ENCODE data around the gene CD63.

The CD63 gene

GRCh38 chr12:55738123-55739024 lies 9.6 kb upstream of the CD63 start:
- DNase-seq, result peak; percentile 70

DNA sequence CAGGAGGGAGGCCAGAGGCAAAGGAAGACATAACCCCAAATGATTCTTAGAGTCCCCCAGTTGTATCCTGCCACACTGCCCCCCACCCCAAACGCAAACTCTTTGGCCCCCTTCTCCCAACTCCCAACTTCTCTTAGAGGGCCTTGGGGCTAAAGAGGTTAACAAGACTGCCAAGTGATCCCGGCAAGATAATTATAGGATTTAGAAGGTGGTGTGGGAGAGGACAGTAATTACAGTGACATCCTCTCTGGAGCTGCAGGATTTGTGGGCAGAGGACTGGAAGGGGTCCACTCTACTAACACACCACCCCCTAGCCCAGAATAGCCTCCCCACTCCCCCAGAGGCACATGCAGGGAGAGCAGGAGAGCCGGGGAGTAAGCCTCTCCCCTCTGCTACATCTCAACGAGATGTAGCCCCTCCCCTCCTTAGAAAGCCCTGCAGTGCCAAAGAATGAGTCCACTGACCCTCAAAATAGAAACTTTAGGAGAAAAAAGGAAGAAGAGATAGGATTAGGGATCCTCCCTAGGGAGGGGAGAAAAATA lies 8.8 kb upstream of the CD63 start:
- no peak for DNase-seq

- DNase-seq, result peak; percentile 31
Observed at GRCh38 chr12:55736780-55737580, 8.2 kb upstream of the CD63 start.

DNA sequence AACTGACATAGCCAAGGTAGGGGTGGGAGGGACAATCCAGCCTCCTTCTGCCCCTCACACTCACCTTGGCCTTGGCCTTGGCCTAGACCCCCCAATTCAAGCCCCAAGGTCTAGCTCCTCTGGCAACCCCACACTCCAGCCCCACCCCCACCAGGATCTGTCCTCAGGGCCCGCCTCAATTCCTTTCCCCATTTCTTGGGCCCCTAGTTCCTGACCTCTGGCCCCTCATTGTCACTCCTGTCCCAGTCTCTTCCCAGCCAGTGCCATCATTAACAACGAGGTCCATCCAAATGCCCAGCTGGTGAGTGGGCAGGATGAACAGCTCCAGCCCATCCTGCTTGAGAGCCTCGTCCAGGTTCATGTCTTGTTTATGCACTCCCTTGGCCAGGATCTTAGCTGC lies 7.3 kb upstream of the CD63 start:
- DNase-seq, result no peak

DNA sequence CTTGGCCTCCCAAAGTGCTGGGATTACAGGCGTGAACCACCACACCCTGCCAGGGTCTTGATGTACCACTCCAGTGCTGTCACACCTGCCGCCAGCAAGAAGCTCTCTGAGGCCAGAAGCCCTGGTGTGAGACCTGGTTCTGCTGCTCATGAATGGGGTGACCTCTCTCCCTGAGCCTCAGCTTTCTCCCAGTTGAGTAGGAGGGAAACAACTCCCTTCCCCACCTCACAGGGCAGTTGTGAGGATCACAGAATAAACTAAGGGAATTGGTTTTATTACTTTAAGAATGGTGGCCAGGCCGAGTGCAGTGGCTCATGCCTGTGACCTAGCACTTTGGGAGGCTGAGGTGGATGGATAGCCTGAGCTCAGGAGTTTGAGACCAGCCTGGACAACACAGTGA lies 5.8 kb upstream of the CD63 start:
- DNase-seq, result no peak

DNA sequence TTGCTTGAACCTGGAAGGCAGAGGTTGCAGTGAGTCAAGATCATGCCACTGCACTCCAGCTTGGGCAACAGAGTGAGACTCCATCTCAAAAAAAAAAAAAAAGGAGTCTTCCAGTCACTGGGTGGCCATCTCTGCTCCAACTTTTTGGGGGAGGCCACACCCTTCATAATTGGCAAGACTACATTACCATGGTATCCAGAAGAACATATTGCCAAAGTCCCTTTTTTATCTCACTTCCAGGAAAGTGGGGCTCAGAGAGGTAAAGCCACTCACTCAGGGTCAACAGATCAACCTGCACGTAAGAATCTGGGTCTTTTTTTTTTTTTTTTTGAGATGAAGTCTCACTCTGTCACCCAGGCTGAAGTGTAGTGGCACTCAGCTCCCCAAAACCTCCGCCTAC lies 5.0 kb upstream of the CD63 start:
- no peak for DNase-seq

DNA sequence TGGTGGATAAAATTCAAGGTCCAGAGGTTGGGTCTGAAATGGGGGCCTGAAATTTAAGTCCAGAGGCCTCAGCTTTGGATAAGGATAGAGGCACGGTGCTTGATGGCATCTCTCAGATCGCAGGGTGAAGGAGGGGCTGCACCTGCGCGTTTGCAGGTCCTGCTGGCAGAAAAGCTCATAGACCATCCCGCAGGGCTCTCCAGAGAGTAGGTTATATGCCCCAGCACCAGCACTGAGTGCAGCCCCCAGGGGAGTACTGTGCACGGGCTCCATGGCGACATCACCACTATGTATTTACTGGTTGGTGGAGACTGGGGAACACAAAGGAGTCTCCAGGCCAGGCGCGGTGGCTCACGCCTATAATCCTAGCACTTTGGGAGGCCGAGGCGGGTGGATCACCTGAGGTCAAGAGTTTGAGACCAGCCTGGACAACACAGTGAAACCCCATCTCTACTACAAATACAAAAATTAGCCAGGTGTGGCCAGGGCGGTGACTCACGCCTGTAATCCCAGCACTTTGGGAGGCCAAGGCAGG lies 4.3 kb upstream of the CD63 start:
- no peak for DNase-seq

- DNase-seq, result no peak
Observed at GRCh38 chr12:55732288-55732687, 3.5 kb upstream of the CD63 start.

GRCh38 chr12:55729819-55730818 lies 1.3 kb upstream of the CD63 start:
- DNase-seq, result no peak

DNA sequence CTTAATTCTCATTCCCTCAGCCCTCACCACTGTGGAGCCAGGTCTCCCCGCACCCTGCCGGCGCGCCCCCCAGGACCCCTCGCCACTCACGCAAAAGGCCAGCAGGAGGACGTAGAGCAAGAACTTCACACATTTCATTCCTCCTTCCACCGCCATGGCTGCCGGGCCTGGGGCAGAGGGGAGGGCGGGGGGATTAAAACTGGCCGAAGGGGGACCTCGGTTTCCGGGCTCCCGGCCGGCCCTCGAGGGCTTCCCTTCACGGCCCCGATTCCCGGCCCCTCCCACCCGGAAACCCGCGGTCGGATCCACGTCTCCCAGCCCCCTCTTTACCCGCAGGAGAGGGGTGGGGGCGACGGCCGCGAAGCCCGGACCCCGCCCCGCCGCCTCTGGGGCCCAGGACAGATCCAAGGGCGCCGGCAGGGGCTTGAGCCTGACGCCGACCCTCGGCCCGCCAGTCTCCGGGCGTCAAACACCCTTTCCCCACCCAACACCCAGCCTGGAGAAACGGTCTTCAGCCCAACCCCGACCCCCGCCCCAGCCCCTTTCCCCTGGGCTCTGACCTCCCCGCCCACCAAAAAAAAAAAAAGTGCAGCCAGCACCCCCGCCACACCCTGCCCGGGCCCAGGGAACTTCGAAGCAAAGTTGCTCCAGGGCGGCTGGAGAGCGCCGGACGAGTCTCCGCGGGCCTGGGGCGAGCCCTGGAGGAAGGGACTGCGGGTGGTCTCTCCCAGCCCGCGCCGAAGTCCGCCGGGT lies 447 bp downstream of the CD63 start:
- no peak for DNase-seq

GRCh38 chr12:55727643-55728185 lies 1.1 kb downstream of the CD63 start:
- no peak for DNase-seq

DNA sequence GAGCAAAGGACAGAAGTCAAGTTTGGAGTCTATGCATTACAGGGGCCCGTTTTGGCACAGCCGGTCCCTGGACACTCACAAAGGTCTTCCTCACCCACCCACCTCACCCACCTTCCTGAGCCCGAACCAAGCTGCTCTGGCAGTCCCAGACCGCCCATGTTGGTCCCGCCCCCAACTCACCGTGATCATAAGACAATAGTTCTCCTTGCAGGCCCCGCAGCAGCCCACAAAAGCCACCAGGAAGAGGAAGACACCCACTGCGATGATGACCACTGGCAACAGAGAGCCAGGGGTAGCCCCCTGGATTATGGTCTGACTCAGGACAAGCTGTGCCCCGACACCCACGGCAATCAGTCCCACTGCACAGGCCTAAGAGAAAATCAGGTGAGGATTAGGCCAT lies 1.8 kb downstream of the CD63 start:
- no peak for DNase-seq

- DNase-seq, result no peak
Observed at GRCh38 chr12:55725556-55725955, 3.3 kb downstream of the CD63 start.

DNA sequence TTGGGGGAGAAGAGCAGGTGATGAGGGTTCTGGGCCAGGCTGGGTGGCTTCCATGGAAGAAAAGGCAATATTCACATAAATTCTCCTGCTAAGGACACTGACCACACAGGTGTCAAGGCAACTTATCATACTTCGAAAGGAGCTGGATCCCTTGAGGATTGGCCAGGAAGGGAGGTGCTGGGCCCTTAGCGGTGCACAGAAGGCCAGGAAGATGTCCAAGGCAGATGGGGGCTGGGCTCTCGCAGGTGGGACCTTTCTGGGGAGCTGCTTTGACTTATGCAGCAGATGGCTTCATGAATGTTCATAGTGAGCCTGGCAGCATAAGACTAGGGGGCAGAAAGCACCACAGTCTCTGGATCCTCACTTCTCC lies 3.9 kb downstream of the CD63 start:
- DNase-seq, result no peak

DNA sequence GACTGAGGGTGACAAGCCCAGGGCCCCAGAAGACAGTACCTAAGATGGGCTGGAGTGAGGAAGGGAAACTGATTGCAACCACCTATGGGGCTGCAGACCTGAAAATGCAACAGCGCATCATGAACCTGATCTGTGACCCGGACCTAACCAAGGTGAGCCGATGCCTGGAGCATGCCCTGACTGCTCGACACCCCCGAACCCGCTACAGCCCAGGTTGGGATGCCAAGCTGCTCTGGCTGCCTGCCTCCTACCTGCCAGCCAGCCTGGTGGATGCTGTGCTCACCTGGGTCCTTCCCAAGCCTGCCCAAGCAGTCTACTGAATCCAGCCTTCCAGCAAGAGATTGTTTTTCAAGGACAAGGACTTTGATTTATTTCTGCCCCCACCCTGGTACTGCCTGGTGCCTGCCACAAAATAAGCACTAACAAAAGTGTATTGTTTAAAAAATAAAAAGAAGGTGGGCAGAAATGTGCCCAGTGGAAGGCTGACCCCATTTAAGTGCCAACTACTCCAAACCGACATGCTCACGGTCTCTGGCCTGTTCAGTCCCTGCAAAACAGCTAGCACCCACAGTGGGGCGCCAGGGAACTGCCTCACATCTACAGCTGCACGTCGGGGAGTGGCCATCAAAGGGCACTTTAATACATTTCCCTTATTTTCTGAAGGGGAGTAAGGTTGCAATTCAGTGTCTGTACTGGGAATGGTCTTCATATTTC lies 4.4 kb downstream of the CD63 start:
- no peak for DNase-seq

DNA sequence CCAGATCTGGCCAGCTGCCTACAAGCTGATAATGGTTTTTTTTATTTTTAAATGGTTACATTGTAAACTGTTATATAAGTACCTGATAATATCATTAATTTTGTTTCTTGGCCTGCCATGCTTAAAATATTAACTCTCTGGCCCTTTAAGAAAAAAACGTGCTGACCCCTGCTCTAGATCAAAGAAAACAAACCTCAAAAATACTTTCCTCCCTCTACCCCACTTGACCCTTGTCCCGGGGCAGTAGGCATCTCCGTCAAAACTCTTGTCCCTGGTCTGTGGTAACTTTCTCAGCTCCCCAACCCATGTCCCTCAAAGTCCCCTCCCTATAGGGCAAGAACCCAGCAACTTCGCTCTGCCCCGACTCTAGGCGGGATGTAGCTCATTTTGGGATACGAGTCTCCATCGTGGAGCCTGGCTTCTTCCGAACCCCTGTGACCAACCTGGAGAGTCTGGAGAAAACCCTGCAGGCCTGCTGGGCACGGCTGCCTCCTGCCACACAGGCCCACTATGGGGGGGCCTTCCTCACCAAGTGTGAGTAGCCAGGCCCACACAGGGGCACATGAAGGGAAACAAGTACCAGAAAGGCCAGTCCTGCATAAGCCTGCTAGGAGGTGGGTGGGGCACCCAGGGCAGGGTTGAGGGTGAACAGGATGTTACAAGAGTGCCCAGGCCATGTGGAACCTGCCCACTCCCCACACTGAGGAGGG lies 5.1 kb downstream of the CD63 start:
- DNase-seq, result no peak

GRCh38 chr12:55722948-55723347 lies 5.9 kb downstream of the CD63 start:
- DNase-seq, result no peak

- DNase-seq, result no peak
Observed at GRCh38 chr12:55721601-55722213, 7.1 kb downstream of the CD63 start.

GRCh38 chr12:55720894-55721444 lies 7.8 kb downstream of the CD63 start:
- DNase-seq, result no peak
